GM18519 (cell line): Measurements from ENCODE around the gene CCDC146.

Experiments used
- ATAC-seq: cut with Tn5 transposase; IDR thresholded peaks from one replicate; pipeline ENCODE4 v1.9.1; 2021; ENCODE audit warnings: mild to moderate bottlenecking, moderate library complexity; ENCODE audit not compliant: unreplicated experiment, low FRiP score

Gene CCDC146

GRCh38 chr7:77281780-77282478 lies 159.5 kb downstream of the CCDC146 start:
- ATAC-seq: no peak

DNA sequence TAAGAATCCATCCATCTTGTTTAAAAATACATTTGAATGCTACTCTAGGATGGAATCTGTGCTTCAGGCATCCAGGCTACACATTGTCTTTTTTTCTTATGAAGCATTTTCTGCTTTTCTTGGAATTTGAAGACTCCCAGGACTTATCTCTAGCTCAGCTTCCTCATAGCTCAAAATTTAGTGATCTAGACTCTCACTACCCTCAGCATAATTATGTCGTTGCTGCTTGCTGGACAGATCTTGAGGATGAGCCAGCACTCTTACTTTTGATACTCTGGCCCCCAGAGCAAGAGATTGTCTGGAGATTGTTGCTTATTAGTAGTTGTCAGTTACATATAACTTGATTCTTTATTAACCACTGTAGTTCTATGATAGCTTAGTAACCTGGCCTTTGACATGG lies 160.5 kb downstream of the CCDC146 start:
- ATAC-seq: no peak

DNA sequence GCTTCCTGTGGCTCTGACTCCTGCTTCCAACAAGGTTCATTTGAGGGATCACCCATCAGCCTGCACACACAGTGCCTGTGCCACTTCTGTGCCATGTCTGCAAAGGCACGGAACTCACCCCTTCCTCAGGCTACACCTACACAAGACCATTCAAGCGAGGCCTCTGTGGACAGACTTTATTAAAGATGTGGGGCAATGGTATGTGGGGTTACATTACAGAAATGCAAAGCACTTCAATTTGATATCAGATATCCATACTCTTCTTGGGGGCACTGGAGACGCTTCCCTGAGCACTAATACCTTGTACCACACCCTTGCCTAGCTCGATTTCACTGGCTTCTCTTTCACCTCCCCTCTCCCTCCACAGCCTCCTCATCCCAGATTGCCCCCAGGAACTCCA lies 161.6 kb downstream of the CCDC146 start:
- no peak for ATAC-seq

GRCh38 chr7:77284616-77285015 lies 162.2 kb downstream of the CCDC146 start:
- ATAC-seq: no peak

- no peak for ATAC-seq
Measured at GRCh38 chr7:77288676-77289320, 166.4 kb downstream of the CCDC146 start.

GRCh38 chr7:77289387-77289786 lies 167.0 kb downstream of the CCDC146 start:
- ATAC-seq: no peak

GRCh38 chr7:77290425-77290824 lies 168.0 kb downstream of the CCDC146 start:
- ATAC-seq: no peak

DNA sequence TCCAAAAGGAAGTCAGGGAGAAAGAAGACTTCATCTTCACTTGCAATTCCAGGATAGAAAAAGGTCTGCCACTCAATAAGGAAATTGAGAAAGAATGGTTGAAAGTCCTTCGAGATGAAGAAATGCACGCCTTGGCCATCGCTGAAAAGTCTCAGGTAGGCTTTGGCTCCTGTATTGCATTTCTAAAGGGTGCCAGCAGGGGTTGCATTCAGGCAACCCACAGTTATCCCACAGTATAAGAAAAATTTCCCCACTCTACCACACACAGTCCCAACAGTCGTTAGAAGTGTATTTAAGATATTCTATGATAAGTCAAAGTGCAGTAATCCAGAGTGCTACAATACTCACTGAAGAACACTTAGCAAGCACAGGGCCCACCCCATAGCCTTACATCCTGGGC lies 170.6 kb downstream of the CCDC146 start:
- ATAC-seq: no peak

DNA sequence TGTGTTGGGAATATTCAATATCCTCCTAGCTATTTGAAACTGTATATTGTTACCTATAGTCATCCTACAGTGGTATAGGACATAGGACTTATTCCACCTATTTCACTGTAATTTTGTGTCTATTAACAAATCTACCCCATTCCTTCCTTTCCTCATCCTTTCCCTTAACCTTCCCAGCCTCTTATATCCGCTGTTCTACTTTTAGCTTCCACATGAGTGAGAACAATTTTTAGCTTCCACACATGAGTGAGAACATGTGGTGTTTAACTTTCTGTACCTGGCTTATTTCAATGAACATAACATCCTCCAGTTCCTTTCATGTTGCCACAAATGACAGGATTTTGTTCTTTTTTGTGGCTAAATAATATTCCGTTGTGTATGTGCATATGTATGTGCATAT lies 173.1 kb downstream of the CCDC146 start:
- ATAC-seq: no peak

DNA sequence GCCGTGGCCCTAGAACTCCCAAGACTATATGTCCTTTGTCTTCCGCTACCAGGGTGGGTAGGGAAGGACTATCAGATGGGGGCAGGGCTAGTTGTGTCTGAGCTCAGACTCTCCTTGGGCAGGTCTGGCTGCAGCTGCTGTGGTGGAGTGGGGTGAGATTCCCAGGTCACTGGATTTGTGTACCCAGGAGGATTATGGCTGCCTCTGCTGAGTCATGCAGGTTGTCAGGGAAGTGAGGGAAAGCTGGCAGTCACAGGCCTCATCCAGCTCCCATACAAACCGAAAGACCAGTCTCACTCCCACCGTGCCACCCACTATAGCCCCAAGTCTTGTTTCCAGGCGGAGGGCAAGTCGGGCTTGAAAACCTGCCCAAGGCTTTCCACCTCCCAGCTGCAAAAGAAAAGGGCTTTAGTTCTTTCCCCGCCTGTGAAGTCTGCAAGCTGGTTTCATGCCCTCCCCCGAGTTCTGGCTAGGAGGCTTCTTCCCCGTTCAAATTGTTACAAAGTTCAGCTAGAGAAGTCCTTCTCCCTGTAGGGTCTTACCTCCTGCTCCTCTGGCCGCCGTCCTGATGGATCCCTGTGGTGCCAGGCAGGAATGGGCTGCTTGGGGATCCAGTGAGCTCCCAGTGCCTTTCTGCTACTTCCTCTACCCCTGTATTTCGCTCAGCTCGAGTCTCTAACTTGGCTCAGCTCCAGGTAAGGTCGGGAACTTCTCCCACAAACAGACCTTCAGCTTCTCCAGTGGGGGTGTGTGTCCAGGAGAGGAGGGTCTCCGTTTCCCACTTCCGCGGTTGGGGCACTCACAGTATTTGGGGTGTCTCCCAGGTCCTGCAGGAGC lies 184.0 kb downstream of the CCDC146 start:
- ATAC-seq: no peak

DNA sequence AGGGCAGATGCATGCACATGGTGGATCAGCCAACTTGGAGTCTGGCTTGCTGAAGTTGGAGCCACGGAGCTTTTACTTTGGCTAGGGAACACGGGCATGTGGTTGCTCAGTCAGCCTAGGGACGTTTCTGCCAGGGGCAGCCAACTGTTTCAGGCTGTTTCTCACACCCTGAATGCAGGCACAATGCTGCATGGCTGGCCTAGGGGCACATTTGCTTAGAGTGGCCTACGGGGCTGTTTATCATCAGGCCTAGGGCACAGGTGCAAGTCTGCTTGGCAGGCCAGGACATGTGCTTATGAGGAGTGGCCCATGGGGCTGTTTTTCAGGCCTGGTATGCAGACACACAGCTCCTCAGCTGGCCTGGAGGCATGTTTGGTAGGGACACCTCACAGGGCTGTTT lies 186.4 kb downstream of the CCDC146 start:
- no peak for ATAC-seq

DNA sequence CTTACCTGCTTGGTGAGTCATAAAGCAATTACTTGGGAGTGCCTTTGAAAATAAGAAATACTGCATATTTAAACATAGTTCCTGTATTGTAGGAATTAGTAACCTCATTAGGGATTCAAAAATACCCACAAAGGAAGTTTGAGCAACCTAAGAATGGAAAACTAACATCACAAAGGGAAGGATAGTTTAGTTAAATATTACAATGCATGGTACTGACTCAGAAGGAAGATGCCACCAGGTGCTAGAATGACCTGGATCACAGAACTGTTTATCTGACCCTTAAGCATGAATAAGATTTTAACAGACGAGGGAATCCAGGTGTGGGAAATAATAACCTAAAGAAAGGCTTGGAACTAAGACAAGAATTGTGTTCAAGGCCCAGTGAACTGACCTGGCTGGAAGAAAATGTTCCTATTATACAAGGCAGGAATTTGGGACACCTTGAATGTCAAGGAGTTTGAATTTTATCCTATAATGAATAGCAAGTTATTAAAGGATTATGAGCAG lies 187.4 kb downstream of the CCDC146 start:
- ATAC-seq: no peak

DNA sequence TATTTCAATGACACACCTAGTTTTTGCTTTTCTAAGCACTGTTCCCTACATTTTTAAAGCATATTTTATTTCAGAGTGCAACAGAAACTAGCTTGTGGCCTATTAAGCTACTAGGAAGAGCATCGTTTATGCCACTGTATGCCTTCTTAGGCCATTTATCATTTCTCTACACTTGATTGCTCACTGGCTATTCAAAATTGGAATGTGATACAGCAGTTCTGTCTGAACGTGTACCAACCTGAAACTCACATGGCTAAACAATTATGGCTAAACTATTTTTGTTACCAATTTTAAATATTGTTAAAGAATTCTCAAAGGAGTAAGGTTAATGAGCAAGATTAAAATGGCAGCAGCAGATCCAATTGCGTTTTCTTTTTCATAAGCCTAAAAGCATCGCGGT lies 188.6 kb downstream of the CCDC146 start:
- ATAC-seq: no peak

GRCh38 chr7:77313085-77313484 lies 190.7 kb downstream of the CCDC146 start:
- ATAC-seq: no peak

- no peak for ATAC-seq
Measured at GRCh38 chr7:77313876-77314480, 191.6 kb downstream of the CCDC146 start.

- ATAC-seq: no peak
Measured at GRCh38 chr7:77315182-77315591, 192.8 kb downstream of the CCDC146 start.

DNA sequence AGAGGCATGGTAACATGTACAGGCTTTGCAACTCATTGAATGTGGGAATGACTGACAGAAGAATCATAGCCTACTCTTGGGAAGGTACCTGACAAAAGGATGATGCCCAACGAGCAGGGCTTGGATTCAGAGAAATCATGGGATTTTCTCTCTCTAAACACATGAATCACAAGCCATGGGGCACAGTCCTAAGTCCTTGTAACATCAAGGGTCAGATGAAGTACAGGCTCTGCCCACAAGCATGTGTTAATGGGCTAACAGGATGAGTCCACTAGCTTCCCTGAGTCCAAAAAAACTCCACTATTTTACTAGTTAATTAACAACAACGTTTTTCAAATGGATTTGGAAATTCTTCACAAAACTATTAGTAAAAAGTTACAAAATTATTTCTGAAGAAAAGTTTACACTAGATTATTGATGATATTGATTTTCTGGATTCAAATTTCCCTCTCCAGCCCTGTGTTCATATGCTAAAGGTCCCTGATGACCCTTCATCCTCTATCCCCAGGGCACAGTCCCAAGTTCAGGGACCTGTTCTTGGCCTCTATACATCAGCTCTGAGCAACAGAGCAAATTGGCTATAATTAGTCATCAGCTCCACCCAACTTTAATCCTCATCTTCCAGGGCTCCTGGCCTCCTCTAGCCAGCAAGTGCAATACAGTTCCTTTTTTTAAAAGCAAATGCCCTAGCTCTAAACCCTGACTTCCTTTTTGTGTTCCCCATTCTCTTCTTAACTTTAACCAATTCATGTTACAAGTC lies 194.0 kb downstream of the CCDC146 start:
- ATAC-seq: no peak

GRCh38 chr7:77318019-77318418 lies 195.6 kb downstream of the CCDC146 start:
- no peak for ATAC-seq

- no peak for ATAC-seq
Measured at GRCh38 chr7:77320137-77320536, 197.7 kb downstream of the CCDC146 start.

DNA sequence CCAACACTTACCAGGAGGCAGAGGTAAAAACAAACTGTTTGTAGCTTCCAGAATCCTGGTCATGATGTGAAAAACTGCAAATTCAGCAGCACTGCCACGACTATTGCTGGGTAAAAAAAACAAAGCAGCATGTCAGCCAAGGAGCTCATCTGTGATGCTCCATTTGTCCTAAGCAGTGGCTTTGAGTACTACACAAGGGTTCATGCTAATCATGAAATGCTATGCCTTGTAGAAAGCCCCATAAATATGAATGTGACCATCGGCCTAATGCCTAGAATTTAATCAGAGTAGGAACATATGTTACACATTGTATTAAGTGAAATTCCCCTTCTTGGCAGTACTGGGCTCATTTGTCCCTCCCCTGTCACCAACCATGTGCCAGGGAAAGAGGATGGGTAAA lies 198.3 kb downstream of the CCDC146 start:
- ATAC-seq: no peak
